Amniotic stem cell (primary cell): ENCODE results near the gene RUSF1.
"Not testable (repeated sequence)": the region's sequence is repeated elsewhere in the genome, so short reads cannot be mapped to it uniquely, and the experiment has no call there.

ENCODE experiments used
- DNase-seq: peaks from one replicate; lab custom pipeline; 2025; lab: John Stamatoyannopoulos, UW

Gene RUSF1

GRCh38 chr16:31517800-31518402 lies 9.7 kb upstream of the RUSF1 start:
- no peak for DNase-seq

GRCh38 chr16:31513884-31514283 lies 5.7 kb upstream of the RUSF1 start:
- DNase-seq = no peak

- peak; percentile 69 for DNase-seq
Observed at GRCh38 chr16:31513126-31513525, 4.9 kb upstream of the RUSF1 start.

GRCh38 chr16:31508706-31509195 lies 560 bp upstream of the RUSF1 start:
- no peak for DNase-seq

- no peak for DNase-seq
Observed at GRCh38 chr16:31507617-31507928, 618 bp downstream of the RUSF1 start.

GRCh38 chr16:31505483-31505882 lies 2.7 kb downstream of the RUSF1 start:
- no peak for DNase-seq

GRCh38 chr16:31504159-31504558 lies 4.0 kb downstream of the RUSF1 start:
- no peak for DNase-seq

GRCh38 chr16:31503555-31503954 lies 4.6 kb downstream of the RUSF1 start:
- DNase-seq = not testable (repeated sequence)

- no peak for DNase-seq
Observed at GRCh38 chr16:31502981-31503380, 5.2 kb downstream of the RUSF1 start.

GRCh38 chr16:31501966-31502348 lies 6.2 kb downstream of the RUSF1 start:
- no peak for DNase-seq

GRCh38 chr16:31501226-31501965 lies 6.8 kb downstream of the RUSF1 start:
- no peak for DNase-seq

- DNase-seq = no peak
Observed at GRCh38 chr16:31499928-31500327, 8.3 kb downstream of the RUSF1 start.

- DNase-seq = no peak
Observed at GRCh38 chr16:31498493-31498892, 9.7 kb downstream of the RUSF1 start.

GRCh38 chr16:31496670-31497069 lies 11.5 kb downstream of the RUSF1 start:
- no peak for DNase-seq

- DNase-seq = no peak
Observed at GRCh38 chr16:31493506-31494125, 14.6 kb downstream of the RUSF1 start.

GRCh38 chr16:31491778-31492418 lies 16.3 kb downstream of the RUSF1 start:
- no peak for DNase-seq

GRCh38 chr16:31489616-31490584 lies 18.3 kb downstream of the RUSF1 start:
- DNase-seq = no peak

GRCh38 chr16:31489298-31489564 lies 19.0 kb downstream of the RUSF1 start:
- no peak for DNase-seq

- no peak for DNase-seq
Observed at GRCh38 chr16:31488468-31489297, 19.5 kb downstream of the RUSF1 start.

GRCh38 chr16:31487720-31488467 lies 20.3 kb downstream of the RUSF1 start:
- DNase-seq = no peak
